Measurements from ENCODE around the gene FCN2.
A peak's percentile ranks its signal among the peaks of the same experiment; 100 is the strongest.
"Not testable (repeated sequence)": the region's sequence is repeated elsewhere in the genome, so short reads cannot be mapped to it uniquely, and the experiment has no call there.

The FCN2 gene

DNA sequence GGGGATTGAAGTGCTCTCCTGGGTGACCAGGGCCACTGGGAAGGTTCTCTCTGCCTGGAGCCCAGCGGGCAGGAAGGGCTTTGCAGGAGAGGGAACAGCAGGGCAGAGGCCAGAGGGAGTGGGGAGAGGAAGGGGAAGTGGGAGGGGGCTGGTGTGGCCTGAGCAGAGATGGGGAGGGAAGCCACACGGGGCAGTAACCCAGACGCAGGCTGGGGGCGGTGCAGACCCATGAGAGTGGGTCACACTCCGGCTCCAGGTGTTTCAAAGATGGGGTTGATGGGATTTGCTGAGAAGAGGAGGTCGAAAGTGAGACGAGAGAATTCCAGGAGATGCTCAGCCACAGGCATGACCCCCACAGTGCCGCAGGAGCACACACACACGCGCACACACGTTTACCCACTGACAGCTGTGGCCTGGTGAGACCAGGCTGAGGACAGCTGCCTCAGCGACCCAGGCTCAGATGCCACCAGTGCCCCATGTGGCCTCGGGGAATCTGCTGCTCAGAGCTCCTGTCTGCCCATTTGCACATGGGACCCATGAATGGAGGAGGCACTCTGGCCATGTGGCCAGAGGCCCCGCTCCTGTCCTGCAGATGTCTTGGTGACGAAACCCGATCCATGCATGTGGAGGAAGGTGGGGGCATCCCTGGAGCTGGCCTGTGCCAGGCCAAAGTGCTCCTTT, 32.7 kb upstream of the FCN2 start:
- no peak for DNase-seq

DNA sequence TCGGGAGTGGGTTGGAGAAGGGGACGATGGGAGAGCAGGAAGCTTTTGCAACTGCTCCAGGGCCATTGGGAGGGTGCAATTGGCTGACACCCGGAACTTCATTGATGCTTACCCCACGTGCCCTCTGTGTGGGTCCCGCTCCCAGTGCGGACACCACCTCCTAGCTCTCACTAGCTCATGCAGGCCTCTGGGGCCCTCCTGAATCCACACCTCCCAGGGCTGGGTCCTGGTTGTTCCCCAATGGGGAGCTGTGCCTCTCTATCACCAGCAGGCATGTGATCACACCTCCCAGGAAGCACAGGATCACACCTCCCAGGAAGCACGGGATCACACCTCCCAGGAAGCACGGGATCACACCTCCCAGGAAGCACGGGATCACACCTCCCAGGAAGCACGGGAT, 32.1 kb upstream of the FCN2 start:
- no peak for DNase-seq

DNA sequence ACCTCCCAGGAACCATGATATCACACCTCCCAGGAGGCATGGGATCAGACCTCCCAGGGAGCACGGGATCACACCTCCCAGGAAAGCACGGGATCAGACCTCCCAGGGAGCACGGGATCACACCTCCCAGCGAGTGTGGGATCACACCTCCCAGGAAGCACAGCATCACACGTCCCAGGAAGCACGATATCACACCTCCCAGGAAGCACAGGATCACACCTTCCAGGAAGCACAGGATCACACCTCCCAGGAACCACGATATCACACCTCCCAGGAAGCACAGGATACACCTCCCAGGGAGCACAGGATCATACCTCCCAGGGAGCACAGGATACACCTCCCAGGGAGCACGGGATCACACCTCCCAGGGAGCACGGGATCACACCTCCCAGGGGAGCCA, 30.0 kb upstream of the FCN2 start:
- DNase-seq = no peak

DNA sequence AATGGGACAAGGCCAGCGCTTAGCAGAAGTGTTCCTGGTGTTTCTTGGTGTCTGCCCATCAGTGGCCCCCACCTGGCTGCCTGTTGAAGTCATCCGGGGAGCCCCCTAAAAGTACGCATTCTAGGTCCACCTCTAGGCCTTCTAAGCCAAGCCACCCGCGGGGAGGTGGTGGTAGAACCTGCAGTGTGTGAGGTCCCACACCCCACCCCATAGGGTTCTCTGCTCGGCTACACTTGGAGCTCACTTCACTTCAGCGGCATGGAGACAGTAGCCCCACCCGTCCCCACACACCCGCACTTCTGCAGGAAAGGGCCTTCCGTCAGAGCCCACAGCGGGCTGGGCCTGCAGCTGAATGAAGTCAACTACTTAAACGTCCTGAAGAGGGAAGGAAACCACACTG, 29.6 kb upstream of the FCN2 start:
- DNase-seq = no peak

DNA sequence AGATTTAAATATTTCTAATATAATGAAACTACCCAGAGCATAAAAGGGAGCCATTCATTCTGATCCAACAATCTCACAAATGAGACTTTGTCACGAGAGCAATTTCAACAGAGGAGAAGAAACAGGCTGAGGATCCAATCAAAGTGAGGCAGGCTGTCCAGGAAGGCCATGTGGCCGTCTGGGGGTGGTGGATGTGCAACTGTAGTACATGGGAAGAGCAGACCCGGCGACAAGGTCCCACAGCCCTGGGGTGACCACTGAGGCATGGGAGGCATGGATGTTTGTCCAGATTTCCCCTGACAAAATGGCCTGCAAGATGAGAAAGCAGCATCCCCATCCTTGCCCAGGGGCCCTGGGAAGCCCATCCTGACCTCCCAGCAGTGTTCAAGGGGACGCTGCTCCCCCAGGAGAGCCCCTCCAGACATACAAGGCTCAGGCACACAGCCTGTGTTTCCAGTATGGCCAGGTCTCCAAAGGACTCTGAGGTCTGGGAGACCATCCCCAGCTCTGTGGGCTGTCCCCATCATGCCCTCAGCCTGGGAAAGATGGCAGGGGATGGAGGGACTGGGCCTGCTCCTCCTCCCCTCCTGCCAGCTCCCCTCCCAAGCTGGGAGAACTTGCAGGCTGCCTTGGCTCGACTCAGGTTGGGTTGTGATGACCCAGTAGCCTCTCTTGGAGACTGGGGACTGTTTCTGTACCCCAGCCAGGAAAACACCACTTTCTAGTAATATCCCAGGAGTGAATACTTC, 27.5 kb upstream of the FCN2 start:
- DNase-seq = no peak

DNA sequence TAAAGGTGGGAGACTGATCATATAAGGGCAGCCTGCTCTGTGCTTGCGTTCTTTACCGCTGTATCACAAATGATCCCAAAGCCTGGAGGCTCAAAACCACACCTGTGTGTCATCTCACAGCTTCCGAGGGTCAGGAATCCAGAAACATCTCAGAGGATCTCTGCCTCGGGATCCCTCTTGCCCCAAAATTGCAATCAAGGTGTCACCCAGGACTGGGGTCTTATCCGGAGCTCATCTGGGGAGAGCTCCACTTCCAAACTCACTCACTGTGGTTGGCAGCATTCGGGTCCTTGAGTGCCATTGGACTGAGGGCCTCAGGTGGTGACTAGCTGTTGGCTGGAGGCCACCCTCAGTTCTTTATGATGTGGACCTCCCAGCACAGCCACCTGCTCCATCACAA, 26.7 kb upstream of the FCN2 start:
- DNase-seq = no peak

DNA sequence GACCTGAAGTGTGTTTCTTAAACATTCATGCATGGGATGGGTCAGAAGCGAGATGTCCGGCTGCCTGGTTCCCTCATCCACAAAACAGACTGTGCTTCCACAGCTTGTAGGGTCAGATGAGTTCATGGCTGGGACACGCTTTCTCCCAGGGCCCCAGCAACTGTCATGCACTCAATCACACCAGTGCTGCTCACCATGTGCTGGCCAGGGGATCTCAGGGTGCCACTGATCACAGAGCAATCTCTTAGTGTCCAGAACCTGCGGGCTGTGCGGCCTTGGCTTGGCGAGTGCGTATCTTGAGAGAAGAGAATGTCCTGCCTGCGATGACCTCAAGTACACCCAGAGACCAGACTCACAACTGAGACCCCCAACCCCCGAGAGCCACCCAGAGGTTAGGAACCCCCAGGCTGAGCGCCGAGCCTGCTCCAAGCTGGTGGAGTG, 26.0 kb upstream of the FCN2 start:
- DNase-seq = no peak

DNA sequence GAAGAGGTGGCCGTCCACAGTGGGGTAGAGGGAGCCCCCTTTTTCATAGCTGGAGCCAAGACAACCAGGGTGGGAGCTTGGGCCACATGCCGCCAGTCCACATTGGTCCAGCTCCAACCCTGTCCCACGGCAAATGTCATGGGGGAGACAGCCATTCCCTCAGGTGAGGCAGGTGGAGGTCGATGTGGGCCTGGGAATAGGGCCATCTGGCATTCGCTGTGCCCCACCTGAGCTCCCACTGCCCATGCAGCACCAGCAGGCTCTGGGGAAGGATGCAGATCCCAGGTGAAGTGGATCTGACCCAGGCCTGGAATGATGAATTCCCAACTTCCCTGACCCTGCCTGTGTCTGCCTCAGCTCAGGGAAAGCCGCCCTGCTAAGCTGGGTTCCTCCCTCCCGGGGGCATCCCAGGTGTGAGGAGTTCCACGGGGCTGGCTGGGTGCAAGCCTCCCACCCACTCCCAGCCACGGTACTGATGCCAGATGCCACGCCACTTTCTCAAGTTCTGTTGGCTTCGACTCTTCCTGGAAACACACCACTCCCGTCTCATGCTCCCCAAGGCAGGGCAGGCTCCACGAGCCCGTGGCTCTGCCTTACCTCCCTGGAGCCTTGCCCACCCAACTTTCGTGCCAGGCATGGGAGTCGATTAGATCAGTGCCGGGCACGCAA, 25.2 kb upstream of the FCN2 start:
- DNase-seq = no peak

DNA sequence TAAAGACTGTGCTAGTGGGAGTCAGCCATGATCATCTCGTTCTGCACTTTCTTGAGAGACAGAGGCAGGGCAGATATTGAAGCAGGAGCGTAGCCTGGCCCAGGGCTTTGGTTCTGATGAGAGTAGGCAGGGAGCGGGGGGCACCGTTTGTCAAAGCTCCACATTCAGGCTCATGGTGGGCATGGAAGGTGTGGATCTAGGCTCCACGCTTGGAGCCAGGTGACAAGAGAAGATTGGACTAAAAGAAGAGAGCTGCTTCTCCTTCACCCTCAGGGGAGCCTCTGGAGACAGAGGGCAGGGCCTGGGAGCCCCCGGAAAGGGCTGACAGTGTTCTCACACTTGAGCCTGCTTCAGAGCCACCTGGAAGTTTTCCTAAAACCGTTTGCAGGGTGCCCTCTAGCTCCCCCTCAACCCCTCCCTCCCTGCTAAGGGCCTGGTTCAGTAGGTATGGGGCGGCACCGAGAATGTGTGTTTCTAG, 24.7 kb upstream of the FCN2 start:
- DNase-seq = no peak

DNA sequence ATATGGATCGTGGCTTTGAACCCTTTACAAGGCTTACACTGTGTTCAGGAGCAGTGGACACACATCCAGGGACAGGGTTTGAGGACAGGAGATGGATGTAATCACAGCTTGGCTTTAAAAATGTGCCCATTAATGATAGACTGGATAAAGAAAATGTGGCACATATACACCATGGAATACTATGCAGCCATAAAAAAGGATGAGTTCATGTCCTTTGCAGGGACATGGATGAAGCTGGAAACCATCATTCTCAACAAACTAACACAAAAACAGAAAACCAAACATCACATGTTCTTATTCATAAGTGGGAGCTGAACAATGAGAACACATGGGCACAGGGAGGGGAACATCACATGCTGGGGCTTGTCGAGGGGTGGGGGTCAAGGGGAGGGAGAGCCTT, 23.2 kb upstream of the FCN2 start:
- DNase-seq = not testable (repeated sequence)

DNA sequence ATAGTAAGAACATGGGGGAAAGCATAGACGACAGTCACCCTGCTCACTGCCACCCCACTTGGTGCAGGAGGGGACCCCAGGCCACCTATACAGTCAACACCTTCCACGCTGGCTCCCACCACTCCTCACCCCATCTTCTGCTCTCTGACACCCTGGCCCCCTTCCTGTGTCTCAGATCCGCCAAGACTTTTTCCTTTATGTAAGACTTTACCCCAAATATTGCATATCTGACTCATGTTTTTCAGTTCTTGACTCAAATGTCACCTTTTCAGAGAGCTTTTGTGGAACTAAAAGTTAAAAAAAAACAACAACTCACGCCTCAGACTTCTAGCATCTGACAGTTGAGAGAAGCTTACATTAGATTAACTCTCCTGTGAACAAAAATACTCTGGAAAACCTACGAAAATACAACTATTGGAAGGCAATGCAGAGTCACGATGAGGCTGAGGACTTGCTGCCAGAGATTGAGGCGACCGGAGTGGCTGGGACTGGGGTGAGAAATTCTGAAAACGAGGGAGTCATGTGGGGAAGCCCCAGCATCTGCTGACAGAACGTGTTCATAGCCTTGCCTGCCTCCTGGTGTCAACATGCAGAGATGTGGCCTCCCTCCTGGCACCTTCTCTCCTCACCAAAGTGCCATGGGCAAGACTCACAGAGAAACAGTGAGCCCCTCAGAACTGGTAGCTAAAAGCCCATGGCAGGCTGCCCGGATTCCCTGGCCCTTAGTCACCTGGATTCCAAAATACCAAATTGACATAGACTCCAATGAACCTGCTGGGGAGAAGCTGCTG, 22.4 kb upstream of the FCN2 start:
- DNase-seq = no peak

DNA sequence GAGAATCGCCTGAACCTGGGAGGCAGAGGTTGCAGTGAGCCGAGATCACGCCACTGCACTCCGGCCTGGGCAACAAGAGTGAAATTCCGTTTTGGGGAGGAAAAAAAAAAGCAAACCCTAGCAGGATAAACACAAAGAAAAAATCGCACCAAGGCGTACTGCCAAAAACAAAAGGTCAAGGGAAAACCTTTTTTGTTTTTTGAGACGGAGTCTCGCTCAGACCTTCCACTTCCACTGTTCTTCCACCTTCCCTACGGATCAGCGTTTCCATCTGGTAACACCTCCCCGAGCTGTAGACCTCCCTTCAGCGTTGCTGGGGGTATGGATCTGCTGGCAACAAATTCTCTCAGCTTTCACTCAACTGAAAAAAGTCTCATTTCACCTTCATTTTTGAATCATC, 20.1 kb upstream of the FCN2 start:
- DNase-seq = no peak

DNA sequence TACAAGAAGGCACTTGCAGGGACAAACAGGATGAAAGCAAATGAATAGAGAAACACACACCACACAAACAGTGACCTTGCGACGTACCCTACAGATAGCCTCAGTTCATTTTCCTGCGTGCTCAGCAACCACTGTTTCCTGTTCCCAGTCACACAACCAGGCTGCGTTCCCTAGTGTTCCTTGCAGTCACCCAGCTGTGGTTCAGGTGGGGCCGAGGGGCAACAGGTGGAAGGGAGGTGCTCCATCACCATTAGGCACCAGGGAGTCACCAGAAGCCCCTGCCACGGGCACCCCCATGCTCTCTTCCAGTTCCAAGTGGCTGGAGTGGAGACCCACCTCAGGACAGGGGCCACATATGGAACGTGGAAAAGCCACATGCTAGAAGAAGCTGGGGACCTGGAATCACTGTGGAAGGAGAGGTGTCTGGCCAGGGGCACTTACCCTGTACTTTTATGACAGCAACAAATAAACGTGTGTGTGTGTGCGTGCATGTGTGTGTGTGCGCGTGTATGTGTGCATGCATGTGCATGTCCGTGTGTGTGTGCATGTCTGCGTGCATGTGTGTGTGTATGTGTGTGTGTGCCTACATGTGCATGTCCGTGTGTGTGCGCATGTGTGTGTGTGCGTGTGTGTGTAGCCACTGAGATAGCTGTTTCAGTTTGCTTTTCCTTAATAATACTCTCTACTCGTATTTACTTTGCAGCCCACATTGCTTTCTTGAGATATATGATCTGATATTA, 18.8 kb upstream of the FCN2 start:
- DNase-seq = no peak

DNA sequence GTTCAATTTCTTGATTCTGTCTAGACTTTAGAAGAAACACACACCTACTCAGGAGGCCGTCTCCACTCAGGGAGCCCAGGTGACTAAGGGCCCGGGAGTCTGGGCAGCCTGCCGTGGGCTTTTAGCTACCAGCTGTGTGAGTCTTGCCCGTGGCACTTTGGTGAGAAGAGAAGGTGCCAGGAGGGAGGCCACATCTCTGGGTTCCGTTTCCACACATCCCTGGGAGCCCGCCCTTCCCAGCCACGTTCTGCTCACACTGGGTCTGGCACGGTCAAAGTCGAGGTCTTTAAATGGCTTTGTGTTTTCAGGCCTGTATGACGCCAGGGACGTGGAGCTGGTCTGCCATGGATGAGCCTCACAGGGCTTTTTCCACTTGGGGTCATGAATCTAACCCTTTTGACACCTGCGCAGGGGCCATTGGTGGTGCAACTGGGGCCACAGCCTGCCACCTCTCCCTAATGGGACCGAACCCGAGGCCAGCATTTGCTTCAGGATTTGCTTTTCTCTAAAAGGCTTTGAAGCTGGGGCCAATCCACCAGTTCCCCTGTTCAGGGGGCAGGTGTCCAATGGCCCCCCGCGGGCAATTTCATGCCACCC, 17.2 kb upstream of the FCN2 start:
- DNase-seq = no peak

DNA sequence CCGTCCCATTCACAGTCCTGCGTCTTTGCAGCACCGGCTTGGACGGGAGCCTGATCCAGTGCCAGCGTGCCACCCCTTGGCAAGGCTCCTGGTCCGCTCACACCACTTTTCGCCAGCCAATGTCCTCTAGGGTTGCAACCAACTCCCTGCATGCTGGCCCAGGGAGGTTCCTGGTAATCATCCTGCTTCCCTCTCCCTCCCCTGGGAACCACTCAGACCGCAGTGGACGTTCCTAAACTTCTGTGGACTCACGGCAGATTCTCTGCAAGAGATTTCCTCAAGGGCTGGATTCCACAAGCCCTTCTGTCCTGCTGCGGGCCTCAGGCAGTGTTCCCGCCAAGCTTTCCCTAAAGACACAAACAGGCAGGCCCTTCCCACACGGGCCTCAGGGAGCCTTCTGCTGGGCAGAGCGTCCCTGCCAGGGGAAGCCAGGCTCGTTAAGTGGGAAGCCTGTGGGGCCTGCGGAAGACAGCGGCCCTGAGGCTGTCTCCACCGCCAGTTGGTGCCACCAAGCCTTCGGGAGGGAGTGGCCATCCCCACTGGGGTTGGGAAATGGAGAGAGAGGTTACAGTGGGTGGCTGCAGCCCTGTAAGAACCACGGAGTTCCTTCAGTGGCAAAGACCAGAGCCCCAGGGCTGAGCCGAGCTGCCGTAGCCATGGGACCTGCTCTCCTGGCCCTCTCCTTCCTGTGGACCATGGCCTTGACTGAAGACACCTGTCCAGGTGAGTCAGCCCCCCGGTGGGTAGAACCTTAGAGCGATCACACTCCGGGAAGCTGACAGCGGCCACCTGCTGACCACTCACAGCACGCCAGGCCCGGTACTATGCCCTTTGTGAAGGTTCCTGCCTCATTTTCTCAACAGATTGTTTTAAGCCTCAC, 16.4 kb upstream of the FCN2 start:
- no peak for DNase-seq

DNA sequence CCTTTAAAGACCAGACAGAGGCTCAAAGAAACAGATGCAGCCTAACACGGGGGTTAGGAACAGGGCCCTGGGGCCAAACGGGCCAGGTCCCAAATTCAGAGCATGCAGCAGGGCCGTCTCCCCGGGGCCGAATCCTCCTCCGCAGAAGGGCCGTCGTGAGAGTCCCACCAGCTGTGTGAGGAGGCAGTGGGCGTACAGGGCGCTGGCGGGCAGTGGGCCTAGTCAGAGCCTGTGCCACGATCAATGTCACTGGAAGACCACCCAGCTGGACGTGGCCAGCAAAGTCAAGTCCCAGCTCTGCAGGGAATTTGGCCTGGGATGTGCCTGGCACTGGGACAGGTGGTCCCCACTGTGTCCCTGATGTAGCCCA, 15.8 kb upstream of the FCN2 start:
- no peak for DNase-seq

DNA sequence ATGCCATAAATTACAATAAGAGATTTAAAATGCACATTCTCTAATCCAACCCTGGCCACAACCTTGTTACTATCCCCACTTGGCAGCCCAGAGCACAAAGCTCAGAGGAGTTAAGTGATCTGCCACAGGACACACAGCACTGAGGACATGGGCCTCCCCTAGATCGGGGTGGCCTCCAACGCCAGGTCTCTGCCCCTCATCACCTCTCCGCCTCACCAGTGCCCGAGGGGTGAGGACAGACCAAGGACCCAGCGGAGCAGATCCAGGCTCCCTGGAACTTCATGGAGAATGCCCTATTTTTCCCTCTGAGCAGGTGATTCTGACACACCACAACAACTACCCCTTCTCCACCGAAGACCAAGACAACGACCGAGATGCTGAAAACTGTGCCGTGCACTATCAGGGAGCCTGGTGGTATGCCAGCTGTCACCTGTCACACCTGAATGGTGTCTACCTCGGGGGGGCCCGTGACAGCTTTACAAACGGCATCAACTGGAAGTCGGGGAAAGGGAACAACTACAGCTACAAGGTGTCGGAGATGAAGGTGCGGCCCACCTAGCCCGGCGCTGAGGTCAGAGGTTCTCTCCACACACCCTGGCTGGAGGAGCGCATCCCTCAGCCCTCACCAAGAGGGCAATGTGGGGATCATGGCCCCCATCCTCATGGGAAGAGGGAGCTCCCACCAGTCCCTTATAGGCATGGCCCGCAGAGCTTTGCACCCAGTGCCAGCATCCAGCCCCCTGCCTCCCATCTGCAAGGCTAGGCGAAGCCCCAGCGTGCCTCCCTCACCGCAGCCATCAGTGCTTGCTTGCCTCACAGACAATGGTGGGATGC, 12.5 kb upstream of the FCN2 start:
- peak; percentile 15 for DNase-seq

DNA sequence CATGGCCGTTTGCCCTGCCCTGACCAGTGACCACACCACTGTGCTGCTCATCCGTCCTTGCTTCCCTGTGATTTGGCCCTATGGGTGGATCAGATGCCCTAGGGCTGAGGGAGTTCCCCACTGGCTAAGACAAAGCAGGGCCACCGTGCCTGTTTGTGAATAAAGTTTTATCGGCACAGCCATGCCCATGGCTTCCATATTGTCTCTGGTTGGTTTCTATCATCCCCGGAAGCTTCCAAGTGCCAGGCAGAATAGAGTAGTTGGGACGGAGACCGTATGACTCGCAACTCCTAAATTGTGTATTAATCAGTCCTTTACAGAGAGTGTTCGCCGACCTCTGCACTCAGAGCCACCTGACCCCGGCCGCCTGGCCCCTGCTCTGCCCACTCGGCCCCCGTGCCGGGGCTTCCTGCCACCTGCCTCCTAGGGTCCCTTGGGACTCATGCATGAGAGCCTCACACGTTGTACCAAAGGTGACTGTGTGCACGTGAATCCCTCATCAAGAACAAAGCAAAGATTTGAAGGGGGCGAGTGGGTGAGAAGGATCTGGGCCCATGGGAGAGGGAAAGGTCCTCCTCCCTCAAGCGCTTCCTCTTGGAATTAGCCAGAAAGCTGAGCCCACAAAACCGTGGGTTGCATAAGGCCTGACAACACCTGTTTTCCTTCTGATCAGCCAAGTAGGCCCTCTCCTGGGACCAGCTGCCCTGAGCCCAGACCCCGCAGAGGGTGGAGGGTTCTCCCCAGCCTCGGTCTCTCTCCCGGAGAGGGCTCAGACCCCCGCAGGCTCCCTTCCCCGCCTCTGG, 11.7 kb upstream of the FCN2 start:
- DNase-seq = peak; percentile 55
